Activated CD4-positive, alpha-beta T cell treated with anti-CD3 and anti-CD28 coated beads, Interleukin-2, amount 50 U/mL, for 16 hours (primary cell): ENCODE results near the gene THSD7B.
"Not testable (repeated sequence)": the region's sequence is repeated elsewhere in the genome, so short reads cannot be mapped to it uniquely, and the experiment has no call there.

Source experiments
- DNase-seq: peaks from one replicate; pipeline ENCODE4 v3.0.0-alpha.2; 2020

THSD7B gene

DNA sequence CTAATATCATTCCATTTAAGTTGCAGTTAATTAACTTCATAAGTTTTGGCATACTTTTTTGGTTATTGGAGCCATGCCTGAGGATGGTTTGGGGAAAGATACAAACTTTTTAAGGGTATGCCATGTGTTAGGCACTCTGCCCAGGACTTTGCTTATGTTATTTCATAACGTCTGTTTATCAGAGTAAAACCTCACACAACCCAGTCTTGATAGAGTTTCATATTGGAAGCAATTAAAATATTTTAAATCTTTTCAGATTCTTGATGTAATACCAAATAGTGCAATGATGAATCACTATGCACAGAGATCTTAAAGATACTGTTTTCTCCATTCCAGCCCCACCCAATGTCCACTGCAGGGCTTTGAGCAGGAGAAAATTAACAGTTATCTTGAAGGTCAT lies 669.8 kb downstream of the THSD7B start:
- no peak for DNase-seq

DNA sequence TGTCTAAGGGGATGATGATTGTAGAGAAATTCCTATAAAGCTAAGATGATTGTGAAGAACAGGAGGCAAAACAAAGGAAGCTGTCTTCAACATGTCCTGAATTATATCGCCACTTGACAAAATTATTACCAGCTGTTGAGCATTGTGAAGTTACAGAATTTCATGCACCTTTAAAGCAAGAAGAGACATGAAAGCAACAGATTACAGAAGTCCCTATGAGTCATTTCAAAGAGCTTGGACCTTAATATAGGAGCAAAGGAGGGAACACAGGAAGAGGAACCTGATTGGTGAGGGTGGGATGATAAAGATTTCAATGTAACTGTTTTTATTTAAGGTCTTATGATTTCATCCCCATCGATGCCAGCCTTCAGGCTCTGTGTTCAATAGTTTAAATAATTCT lies 672.0 kb downstream of the THSD7B start:
- DNase-seq = no peak

DNA sequence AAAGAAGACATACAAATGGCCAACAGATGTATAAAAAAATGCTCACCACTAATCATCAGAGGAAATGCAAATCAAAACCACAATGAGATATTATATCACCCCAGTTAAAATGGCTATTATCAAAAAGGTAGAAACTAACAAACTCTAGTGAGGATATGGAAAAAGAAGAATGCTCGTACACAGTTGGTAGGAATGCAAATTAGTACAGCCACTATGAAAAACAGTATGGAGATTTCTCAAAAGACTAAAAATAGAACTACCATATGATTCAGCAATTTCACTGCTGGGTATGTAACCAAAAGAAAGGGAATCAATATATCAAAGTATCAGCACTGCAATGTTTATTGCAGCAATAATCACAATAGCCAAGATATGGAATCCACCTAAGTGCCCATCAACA lies 679.6 kb downstream of the THSD7B start:
- no peak for DNase-seq

DNA sequence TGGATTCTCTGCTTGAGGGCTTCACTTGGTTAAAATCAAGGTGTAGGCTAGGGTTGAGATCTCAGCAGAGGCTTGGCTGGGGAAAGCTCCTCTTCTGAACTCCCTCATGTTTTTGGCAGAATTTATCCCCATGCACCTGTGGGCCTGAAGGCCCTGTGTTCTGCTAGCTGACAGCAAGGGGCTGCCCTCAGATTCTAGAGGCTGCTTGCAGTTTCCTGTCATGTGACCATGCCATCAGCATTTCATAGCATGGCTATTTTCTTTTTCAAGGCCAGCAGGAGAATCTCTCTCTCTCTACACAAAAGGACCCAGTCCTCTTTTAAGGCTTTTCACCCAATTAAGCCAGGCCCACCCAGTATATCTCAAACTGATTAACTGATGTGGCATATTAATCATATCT lies 684.1 kb downstream of the THSD7B start:
- no peak for DNase-seq

DNA sequence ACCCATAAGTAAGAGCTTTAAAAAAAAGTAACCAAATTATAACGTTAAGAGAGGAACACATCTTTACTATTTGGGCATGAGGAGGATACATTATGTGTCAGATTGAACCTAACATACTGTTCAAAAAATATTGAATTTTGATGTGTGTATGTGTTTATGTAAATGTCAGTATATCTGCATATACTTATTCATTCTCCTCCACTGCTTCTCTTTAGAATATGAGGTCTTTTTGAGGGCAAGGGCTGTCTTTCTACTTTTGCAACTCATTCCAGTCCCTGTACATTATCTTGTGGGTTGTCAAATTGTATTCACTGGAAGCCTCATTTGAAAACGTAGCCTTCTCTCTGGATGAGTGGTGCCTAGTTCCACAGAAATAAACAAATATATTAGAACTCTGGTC lies 689.5 kb downstream of the THSD7B start:
- DNase-seq = no peak

DNA sequence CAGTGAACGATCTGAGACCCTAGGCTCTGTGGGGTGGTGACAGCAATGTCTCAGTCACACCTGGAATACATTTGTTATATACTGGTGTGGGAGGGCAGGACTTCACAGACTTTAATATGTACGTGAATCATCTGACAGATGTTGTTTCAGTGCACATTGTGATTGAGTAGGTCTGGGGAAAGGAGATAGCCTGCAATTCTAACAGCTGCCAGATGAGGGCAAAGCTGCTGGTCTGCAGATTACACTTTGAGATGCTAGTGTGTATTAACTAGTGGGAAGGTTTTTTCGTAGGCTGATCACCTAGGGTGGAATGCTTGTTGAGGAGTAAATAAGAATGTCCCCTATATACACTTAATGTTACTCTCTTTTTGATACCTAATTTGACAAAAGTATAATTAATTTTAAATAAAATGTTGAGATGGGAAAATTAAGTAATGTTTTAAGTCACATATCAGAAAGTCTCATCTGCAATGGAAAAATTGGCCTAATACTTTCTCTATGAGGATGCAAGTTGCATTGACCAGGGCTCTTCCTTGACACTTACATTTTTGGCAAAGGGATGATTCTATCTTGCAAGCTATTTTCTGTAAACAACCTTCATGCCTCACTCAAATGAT lies 702.0 kb downstream of the THSD7B start:
- DNase-seq = peak; percentile 3

DNA sequence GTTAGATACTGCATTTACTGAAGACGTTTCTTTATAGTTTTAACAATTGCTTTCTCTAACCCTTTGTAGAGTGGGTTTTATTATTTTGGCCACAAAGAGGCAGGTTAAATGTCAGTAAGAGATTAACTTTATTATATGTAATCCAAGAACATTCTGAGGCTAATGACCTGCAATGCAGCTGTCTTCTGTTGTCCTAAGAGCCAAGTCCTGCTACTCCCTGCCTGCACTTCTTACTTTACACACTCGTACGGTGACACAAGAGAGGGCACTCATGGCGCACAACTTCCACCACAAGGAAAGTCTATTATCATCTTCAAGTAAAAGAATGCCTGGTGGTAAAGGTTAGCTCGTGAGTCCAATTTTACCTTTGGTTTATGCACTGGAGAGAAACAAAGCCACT lies 727.9 kb downstream of the THSD7B start:
- no peak for DNase-seq

DNA sequence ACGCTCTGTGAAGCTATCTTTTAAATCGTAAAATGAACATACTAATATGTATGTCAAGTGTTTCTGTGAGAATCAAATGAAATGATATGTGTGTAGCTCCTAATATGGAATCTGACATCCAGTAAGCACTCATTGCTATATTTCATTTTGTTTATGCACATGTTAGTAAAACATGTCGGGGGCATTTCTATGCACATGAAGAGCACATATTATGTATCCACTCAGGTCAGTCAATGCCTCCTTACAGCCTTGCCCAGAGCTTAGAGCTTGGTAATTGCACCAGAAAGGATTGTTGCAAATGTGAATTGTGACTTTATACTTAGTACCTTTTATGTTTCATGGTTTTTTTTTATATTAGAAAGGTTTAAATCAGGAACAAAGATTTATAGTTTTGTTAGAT lies 735.3 kb downstream of the THSD7B start:
- DNase-seq = no peak

DNA sequence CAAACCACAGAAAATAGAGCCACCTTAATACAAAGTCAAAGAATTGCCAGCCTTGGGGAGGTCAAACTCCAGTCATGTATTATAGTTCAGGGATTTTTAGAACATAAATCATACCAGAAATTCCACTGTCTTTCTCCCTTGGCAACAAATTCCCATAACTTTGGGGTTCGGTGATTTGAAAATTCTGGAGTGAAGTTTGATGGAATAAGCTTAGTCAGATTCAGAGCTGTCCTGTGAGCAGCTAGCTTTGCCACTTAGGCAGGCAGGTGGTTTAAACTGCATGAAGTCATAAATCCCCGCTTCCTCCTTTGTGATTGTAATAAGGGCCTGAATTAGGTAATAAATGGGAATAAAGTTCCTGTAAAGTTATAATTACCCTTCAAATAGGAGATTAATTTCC lies 741.9 kb downstream of the THSD7B start:
- DNase-seq = no peak

DNA sequence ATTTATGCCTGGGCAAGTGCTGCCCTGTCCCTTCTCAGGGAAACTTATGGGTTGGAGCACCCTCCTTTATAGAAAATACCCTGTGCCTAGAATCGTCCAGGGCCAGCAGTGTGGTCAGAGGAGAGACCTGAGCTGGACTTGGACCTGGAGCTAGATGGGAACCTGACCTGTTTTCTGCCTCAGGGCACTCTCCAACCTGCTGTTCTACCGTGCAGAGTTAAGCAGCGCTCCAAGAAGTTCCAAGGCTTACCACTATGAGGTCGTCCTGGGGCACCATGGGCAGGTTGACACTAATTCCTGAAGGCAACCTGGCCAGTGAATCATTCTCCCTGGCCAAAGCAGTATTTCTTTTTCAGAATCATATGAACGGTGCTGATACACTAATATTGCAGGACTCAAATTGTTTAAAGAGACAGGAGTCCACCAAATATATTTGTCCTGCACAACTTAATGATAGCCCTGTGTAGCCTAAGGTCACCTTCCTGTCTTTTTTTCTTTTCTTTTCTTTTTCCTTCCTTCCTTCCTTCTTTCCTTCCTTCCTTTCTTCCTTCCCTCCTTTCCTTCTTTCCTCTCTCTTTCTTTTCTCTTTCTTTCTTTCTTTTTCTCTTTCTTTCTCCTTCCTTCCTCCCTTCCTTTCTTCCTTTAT lies 743.5 kb downstream of the THSD7B start:
- no peak for DNase-seq

DNA sequence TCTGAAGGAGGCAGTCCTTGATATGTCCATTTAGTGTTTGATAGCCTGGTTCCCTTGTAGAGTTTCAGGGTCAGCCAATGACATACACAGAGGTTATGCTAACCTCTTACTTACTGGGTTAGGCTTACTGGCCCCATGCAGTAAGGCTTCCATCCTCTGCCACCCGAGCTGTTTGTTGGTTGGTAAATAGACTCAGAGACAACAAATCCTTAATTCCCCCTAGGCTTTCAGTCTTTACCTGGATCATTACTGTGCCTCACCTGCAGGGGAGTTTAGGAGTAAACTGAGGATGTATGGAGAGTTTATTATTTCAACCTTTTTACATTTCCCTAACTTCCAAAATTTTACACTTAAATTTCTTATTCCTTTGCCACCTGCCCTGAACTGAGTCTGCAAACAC lies 746.2 kb downstream of the THSD7B start:
- DNase-seq = no peak

DNA sequence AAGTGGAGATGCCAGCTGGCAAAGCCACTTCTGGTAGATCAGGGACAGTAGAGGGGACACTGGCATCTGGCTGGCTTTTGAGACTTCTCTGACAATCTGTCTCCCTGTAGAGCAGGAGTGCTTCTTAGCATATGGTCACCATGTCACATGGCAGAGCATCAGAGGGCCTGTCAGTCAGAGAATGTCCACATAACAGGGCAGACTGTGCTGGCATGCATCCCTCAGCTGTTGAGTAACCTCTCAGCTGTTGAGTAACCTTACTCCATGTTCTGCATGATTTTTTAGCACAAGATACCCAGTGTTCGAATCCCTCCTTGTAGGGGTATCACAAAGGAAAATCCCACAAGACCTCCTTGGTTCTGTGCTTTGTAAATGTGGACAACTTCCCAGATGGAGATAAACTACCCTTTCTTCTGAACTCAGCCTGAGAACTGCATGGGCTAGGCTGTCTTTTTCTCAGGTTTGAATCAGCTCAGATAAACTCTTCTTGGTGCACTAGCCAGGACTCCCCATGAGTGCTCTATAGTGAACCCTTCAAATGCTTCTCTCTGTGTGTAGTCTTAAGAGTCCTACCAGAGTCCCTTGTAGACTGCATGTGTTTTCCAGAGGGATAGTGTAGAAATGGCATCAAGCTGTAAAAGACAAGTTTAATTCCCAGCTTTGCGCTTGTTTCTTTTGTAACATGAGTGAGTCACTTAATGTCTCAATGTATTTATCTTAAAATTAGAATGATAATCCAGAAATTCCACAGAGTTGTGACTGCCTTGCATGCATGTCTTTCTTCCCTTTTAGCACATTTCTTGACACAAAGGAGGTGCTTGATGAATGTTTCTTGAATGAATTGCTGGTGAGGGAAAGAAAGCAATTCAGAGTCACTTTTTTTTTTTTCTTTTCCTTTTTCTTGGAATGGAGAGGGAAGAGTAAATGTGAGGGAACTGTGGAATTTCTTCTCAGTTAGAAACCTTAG lies 756.6 kb downstream of the THSD7B start:
- no peak for DNase-seq

DNA sequence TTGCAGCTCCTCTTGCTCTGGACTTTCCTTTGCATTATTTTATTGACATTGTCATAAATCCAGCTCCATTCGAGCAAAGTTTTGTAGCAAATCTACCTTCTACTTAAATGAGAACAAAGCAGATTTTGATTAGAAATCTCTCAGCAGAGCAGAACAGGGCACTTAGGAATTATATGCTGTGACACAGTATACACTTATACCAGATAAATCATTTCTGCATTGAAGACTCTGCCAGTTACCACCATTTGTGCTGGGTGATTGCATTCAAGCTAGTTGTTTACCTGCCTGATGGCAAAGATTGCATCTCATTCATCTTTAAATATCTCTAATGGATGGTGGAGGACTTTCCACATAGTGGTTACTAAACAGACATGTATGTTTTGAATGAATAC lies 757.3 kb downstream of the THSD7B start:
- DNase-seq = no peak

DNA sequence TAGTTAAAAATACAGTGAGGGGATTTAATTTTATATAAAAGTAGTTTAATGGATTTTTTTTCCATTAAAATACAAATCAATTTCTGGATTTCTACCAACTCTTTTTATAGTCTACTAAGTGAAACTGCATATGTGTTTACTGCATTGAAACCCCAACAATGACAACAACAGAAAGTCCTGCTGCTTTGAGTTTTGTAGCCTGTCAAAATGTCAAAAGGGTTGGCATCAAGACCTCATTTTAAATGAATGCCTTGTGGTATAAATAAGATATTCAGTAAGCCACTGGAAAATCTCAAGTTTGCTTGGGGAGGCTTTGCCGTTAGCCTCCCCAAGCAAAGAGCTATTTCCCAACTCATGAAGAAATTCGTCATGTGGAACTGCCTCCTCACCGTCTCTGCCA lies 758.6 kb downstream of the THSD7B start:
- DNase-seq = no peak

DNA sequence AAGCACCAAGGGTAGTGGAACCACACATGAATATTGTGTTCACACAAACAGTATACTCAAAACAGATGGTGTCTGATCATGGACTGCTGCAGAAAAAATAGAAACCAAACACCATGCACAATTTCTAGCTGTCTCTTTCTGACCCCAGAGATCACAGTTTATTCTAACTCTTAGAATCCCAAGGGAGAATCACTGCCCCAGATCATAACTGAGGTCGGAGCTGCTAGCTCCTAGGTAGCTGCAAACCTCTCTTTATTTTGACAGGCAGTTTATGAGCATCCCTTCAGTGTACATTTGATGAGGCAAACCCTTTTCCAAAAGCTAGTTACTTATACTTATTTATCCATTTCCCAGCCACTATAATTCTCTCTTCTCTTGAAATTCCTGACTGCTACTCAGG lies 759.8 kb downstream of the THSD7B start:
- DNase-seq = no peak

DNA sequence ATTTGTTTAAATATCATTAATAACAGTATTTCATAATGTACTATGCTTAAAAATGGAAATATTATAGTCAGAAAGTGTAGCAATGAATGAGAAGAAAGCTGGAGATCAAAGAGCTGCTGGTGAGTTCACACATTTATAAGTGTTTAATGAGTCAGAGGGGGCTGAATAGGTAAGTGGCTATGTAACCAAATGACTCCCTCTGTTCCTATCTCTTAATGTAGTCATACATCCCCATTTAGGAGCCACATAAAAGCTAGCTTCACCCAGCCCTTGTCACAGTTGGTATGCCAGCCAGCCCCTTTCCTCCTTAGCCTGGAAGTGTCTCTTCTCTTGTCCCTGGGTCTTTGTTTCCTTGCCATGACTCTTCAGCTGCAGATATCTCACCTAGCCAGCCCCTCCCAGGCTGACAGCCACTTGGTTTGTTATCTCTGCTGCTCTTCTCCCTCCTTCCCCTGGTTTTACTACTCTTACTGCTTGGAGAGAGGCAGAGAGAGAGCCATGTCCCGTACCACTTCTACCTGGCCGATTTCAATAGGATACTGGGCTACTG lies 760.4 kb downstream of the THSD7B start:
- no peak for DNase-seq

DNA sequence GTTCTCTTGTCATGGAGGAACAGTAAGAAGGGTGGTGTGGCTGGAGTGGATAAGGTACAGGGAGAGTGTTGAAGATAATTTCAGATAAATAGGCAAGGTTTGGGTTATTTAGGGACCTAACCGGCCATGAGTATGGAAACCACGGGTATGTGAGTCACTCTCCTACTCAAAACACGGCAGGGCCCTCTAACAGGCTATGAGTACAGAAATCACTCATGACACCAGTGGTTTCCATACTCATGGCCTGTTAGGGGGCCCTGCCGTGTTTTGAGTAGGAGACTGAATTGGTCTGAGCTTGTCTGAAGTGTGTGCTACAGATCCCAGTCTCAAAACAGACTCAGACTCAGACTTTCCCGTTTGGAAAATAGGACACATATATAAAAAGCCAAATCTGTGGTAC lies 770.6 kb downstream of the THSD7B start:
- no peak for DNase-seq

DNA sequence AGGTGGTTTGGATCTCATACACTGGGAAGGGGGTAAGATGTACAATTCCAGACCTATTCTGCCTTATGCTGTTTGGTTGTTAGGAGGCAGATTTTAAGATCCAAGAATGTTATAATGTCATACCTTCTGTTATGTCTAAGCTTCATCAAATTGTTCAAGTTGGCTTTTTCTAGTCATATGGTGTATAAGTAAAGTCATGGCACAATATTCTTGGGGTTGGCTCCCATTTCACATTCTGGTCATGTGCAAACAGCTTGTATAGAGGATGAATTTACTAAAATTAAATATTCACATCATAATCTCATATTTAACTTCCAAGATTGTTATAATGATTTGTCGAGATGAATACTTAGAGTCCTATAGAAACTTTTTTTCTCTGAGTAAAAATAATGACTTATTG lies 774.0 kb downstream of the THSD7B start:
- no peak for DNase-seq

DNA sequence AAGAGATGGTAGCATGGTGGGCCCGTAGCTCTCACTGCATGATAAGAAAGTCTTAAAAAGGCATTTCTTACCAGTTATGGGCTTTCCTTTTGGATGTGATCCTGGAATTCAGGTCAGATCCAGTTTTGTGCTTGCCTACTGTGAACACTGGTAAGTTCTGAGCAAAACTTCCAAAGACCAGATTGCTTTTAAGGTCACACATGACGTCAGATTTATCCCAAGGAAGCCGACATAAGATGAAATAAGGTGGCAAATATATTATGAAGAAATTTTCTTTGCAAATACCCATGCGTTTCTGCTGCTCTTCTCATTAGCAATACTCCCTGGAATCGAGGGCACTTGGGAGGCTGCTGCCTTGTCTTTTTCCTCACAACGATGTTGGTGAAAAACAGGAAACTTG lies 782.5 kb downstream of the THSD7B start:
- DNase-seq = no peak

DNA sequence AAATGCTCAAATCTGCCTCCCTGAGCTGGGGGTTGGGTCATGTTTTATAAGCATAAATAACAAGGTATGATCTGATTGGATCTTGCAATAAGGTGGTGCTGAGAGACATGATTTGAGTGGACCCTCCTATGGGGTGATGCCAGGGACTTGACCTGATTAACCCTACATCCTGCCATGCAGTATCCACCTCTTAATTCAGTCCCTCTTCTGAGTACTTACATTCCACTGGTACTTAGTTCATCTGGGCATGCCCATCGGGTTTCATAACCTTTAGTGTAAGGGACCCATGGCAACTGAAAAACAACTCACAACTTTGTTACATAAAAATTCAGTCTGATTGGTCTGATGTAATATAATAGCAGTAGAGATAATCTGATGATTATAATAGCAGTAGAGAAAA lies 801.0 kb downstream of the THSD7B start:
- DNase-seq = no peak

DNA sequence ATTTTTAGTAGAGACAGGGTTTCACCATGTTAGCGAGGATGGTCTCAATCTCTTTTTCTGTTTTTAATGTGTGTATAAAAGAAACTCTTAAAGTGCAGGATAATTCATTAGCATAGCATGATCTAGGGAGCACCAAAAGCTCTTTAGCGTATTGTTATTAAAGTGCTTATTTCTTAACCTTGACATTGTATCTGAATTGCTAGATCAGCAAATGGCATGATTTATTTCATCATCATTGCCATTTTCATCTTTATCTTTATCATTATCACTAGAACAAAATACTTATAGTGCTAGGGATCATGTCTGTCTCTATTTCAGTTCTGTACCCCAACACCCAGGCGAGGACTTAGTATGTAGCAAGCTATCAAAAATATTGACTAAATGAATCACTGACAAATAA lies 805.1 kb downstream of the THSD7B start:
- DNase-seq = no peak

DNA sequence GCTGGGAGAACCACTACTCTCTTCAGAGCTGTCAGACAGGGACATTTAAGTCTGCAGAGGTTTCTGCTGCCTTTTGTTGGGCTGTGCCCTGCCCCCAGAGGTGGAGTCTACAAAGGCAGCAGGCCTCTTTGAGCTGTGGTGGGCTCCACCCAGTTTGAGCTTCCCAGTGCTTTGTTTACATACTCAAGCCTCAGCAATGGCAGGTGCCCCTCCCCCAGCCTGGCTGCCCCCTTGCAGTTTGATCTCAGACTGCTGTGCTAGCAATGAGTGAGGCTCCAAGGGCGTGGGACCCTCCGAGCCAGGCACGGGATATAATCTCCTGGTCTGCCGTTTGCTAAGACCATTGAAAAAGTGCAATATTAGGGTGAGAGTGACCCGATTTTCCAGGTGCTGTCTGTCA lies 822.5 kb downstream of the THSD7B start:
- not testable (repeated sequence) for DNase-seq

DNA sequence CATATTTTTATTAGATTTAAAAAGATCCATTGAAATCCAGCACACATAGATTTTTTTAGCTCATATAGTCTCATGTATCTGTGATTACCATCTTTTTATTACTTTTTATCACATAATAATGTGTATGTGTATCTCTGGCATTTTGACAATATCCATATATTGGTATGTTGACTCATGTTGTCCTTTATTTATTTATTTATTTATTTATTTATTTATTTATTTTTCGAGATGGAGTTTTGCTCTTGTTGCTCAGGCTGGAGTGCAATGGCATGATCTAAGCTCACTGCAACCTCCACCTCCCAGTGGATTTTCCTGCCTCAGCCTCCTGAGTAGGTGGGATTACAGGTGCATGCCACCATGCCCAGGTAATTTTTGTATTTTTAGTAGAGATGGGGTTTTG lies 823.2 kb downstream of the THSD7B start:
- DNase-seq = not testable (repeated sequence)

DNA sequence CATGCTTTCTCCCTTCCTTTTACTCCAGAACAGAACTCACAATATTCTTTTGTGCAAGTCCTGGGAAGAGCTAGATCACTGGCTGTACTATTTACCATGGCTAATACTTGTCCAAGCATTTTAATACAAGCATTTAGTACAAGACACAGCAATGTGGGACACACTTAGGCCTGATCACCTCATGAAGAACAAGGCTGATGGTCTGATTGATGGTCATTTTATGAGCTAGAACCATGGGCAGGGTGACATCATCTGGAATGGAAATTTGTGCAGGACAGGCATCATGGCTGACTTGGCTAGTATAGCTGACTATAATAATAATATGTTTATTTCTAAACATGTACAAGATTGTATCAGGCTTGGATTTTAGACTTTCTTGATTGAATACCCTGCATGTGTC lies 824.8 kb downstream of the THSD7B start:
- no peak for DNase-seq
